GM18861 (cell line): ENCODE measurements around the gene TSHZ2.

Experiments used
- ATAC-seq: cut with Tn5 transposase; IDR thresholded peaks from one replicate; pipeline ENCODE4 v1.9.1; 2021; ENCODE audit not compliant: unreplicated experiment

TSHZ2 gene

GRCh38 chr20:53331151-53331973, 359.2 kb downstream of the TSHZ2 start:
- ATAC-seq: no peak

GRCh38 chr20:53332022-53332837, 360.1 kb downstream of the TSHZ2 start:
- ATAC-seq: no peak

GRCh38 chr20:53334861-53335260, 362.7 kb downstream of the TSHZ2 start:
- ATAC-seq: no peak

- ATAC-seq: no peak
Measured at GRCh38 chr20:53335555-53335954, 363.4 kb downstream of the TSHZ2 start.

GRCh38 chr20:53336892-53337291, 364.7 kb downstream of the TSHZ2 start:
- no peak for ATAC-seq

GRCh38 chr20:53337390-53338101, 365.4 kb downstream of the TSHZ2 start:
- no peak for ATAC-seq

- no peak for ATAC-seq
Measured at GRCh38 chr20:53338716-53339115, 366.6 kb downstream of the TSHZ2 start.

- no peak for ATAC-seq
Measured at GRCh38 chr20:53342429-53342828, 370.3 kb downstream of the TSHZ2 start.

GRCh38 chr20:53343448-53343847, 371.3 kb downstream of the TSHZ2 start:
- ATAC-seq: no peak

GRCh38 chr20:53344891-53345290, 372.7 kb downstream of the TSHZ2 start:
- ATAC-seq: no peak

- ATAC-seq: no peak
Measured at GRCh38 chr20:53345536-53346334, 373.6 kb downstream of the TSHZ2 start.

GRCh38 chr20:53346335-53346648, 374.1 kb downstream of the TSHZ2 start:
- ATAC-seq: no peak

- no peak for ATAC-seq
Measured at GRCh38 chr20:53349730-53350129, 377.6 kb downstream of the TSHZ2 start.

- ATAC-seq: no peak
Measured at GRCh38 chr20:53352727-53353440, 380.7 kb downstream of the TSHZ2 start.

GRCh38 chr20:53354314-53354713, 382.2 kb downstream of the TSHZ2 start:
- ATAC-seq: no peak

GRCh38 chr20:53355790-53356189, 383.6 kb downstream of the TSHZ2 start:
- no peak for ATAC-seq

- no peak for ATAC-seq
Measured at GRCh38 chr20:53359425-53359824, 387.3 kb downstream of the TSHZ2 start.

GRCh38 chr20:53360852-53361251, 388.7 kb downstream of the TSHZ2 start:
- no peak for ATAC-seq

GRCh38 chr20:53362736-53363135, 390.6 kb downstream of the TSHZ2 start:
- ATAC-seq: no peak

- ATAC-seq: no peak
Measured at GRCh38 chr20:53364646-53365045, 392.5 kb downstream of the TSHZ2 start.
